Liver (tissue), 9 donors: ENCODE data around the gene FAM151A. TPM values are rescaled to one million over a fixed set of nuclear protein-coding genes. Genes with fewer than 3 reads are reported as not detected.

Source experiments
- DNase-seq: peaks from one replicate; pipeline ENCODE4 v3.0.0-alpha.2; 2017; ENCODE audit warnings: low spot score
- H3K27ac ChIP-seq, 2 donors: one replicate each; pipeline ENCODE4 v1.7.0; 2013; ENCODE audit warnings: inconsistent platforms in 2 of 2, low read length in 2 of 2, control low read depth in 1 of 2, low read depth in 1 of 2, mild to moderate bottlenecking in 1 of 2
- H3K27me3 ChIP-seq, 4 donors: one replicate each; pipeline versions ENCODE4 v1.6.1 to v1.7.0; 2013; ENCODE audit warnings: low read length in 3 of 4, inconsistent platforms in 1 of 4, mild to moderate bottlenecking in 1 of 4, moderate library complexity in 1 of 4; ENCODE audit not compliant: control insufficient read depth in 4 of 4, insufficient read depth in 4 of 4
- H3K36me3 ChIP-seq, 4 donors: one replicate each; pipeline versions ENCODE4 v1.6.1 to v1.7.0; 2013; ENCODE audit warnings: low read length in 3 of 4, mild to moderate bottlenecking in 3 of 4, low read depth in 1 of 4, moderate library complexity in 1 of 4; ENCODE audit not compliant: control insufficient read depth in 4 of 4, insufficient read depth in 3 of 4
- H3K4me1 ChIP-seq, 4 donors: one replicate each; pipeline versions ENCODE4 v1.6.1 to v1.7.0; 2013; ENCODE audit warnings: low read length in 3 of 4, mild to moderate bottlenecking in 3 of 4, moderate library complexity in 1 of 4; ENCODE audit not compliant: control insufficient read depth in 4 of 4, insufficient read depth in 4 of 4
- H3K4me3 ChIP-seq, 3 donors: one replicate each; pipeline versions ENCODE4 v1.6.1 to v1.7.0; 2013; ENCODE audit warnings: low read length in 3 of 3, control low read depth in 1 of 3, low read depth in 1 of 3, mild to moderate bottlenecking in 1 of 3
- H3K9ac ChIP-seq, 2 donors: one replicate each; pipeline ENCODE4 v1.7.0; 2013; ENCODE audit warnings: low read length in 2 of 2, mild to moderate bottlenecking in 2 of 2, moderate library complexity in 2 of 2, control low read depth in 1 of 2, low read depth in 1 of 2
- H3K9me3 ChIP-seq, 4 donors: one replicate each; pipeline versions ENCODE4 v1.6.1 to v1.7.0; 2013; ENCODE audit warnings: low read length in 3 of 4; ENCODE audit not compliant: control insufficient read depth in 4 of 4
- ATF3 ChIP-seq: IDR thresholded peaks from 2 replicates; pipeline ENCODE4 v1.6.1; 2016; ENCODE audit warnings: antibody characterized with exemption
- CTCF ChIP-seq: fragments of 150-350 bp; IDR thresholded peaks from 2 replicates; pipeline ENCODE4 v1.5.1; 2017; ENCODE audit warnings: improper control_type of control experiment, low read depth, low read length; ENCODE audit not compliant: missing input control
- EGR1 ChIP-seq, 2 donors: IDR thresholded peaks; 2 replicates each; pipeline ENCODE4 v1.6.1; 2016 to 2018; ENCODE audit warnings: antibody characterized with exemption in 2 of 2, low read depth in 2 of 2
- GABPA ChIP-seq, 2 donors: IDR thresholded peaks in 1 of 2; conservative IDR thresholded peaks in 1 of 2; 2 replicates each; pipeline ENCODE4 v1.6.1; 2016; ENCODE audit warnings: antibody characterized with exemption in 2 of 2, mild to moderate bottlenecking in 1 of 2, moderate library complexity in 1 of 2
- HNF4A ChIP-seq, 2 donors: conservative IDR thresholded peaks; 2 replicates each; pipeline ENCODE4 v1.6.1; 2016; ENCODE audit warnings: antibody characterized with exemption in 2 of 2, mild to moderate bottlenecking in 2 of 2
- HNF4G ChIP-seq: IDR thresholded peaks from 2 replicates; pipeline ENCODE4 v1.6.1; 2016; ENCODE audit warnings: antibody characterized with exemption
- JUND ChIP-seq, 2 donors: IDR thresholded peaks; 2 replicates each; pipeline ENCODE4 v1.6.1; 2016; ENCODE audit warnings: antibody characterized with exemption in 2 of 2
- MAX ChIP-seq: IDR thresholded peaks from 2 replicates; pipeline ENCODE4 v1.6.1; 2016; ENCODE audit warnings: antibody characterized with exemption
- NR2F2 ChIP-seq: IDR thresholded peaks from 2 replicates; pipeline ENCODE4 v1.6.1; 2016; ENCODE audit warnings: antibody characterized with exemption
- RAD21 ChIP-seq, 2 donors: IDR thresholded peaks; 2 replicates each; pipeline ENCODE4 v1.6.1; 2016; ENCODE audit warnings: antibody characterized with exemption in 2 of 2, mild to moderate bottlenecking in 2 of 2
- REST ChIP-seq: IDR thresholded peaks from 2 replicates; pipeline ENCODE4 v1.6.1; 2016; ENCODE audit warnings: antibody characterized with exemption, mild to moderate bottlenecking
- RXRA ChIP-seq, 2 donors: IDR thresholded peaks; 2 replicates each; pipeline ENCODE4 v1.6.1; 2017 to 2018; ENCODE audit warnings: antibody characterized with exemption in 2 of 2, mild to moderate bottlenecking in 1 of 2
- SP1 ChIP-seq: IDR thresholded peaks from 2 replicates; pipeline ENCODE4 v1.6.1; 2018; ENCODE audit warnings: antibody characterized with exemption, mild to moderate bottlenecking
- TAF1 ChIP-seq: conservative IDR thresholded peaks from 2 replicates; pipeline ENCODE4 v1.6.1; 2016; ENCODE audit warnings: antibody characterized with exemption, mild to moderate bottlenecking
- YY1 ChIP-seq: IDR thresholded peaks from 2 replicates; pipeline ENCODE4 v1.6.1; 2016; ENCODE audit warnings: antibody characterized with exemption, mild to moderate bottlenecking
- ZBTB33 ChIP-seq: IDR thresholded peaks from 2 replicates; pipeline ENCODE4 v1.6.1; 2016; ENCODE audit warnings: antibody characterized with exemption
- WGBS: extraction: QIAGEN DNeasy Blood & Tissue Kit; methylation state at CpG from one replicate; pipeline ENCODE4 v1.1.7; 2013; 5-methylcytosine and 5-hydroxymethylcytosine counted together
- polyA plus RNA-seq, 2 donors: library from polyadenylated mRNA; stranded (reverse) in 1 of 2; unstranded in 1 of 2; fragments of 200-250 nt in 1 of 2; fragments of >200 nt in 1 of 2; fragmentation: Nextera tagmentation in 1 of 2; extraction: Ambion mirVana in 1 of 2; gene quantifications; one replicate each; pipeline versions ENCODE4 v1.2.1 to v1.2.3, GENCODE V29; 2013 to 2015
- total RNA-seq, 2 donors: library from RNA; depleted of rRNA; stranded (reverse); fragments of >200 nt; gene quantifications; one replicate each; pipeline ENCODE4 v1.2.3, GENCODE V29; 2014
- donor health status: healthy.
- donor health status: healthy.
- donor health status: healthy.
- donor health status: healthy.
- donor health status: healthy.

Gene FAM151A
- total and polyA plus RNA-seq, 4 donors, result 1.5 to 25.1 (median 4.7) TPM

GRCh38 chr1:54580856-54581550 lies 42.3 kb downstream of the FAM151A start:
- WGBS, result 70% methylated on average over 11 of the region's 11 CpGs
- Histone ChIP-seq H3K9ac (no peak overlapping the region), H3K4me3 (no peak overlapping the region), H3K27me3 (no peaks in the 10 kb centered on the region), H3K9me3 (no peaks in the 10 kb centered on the region), H3K27ac (peak overlapping the region; percentile 47 to 71), H3K4me1 (peaks cover 3 to 24% (median 15%) of the 10 kb centered on the region in 4 donors), H3K36me3 (no peaks in the 10 kb centered on the region)
- no peak for DNase-seq
- TF ChIP-seq JUND (IDR thresholded peaks at IDR 0.05), result no peak
- no peak for TF ChIP-seq MAX
- TF ChIP-seq ATF3, result no peak
- TF ChIP-seq TAF1, result no peak
- TF ChIP-seq CTCF, result no peak
- TF ChIP-seq EGR1 (IDR thresholded peaks at IDR 0.05; ENCODE audit: low read depth in 2 of 2), result no peak
- no peak for TF ChIP-seq HNF4G
- no peak for TF ChIP-seq RAD21 (IDR thresholded peaks at IDR 0.05)
- no peak for TF ChIP-seq GABPA (IDR thresholded peaks at IDR 0.05 in 1 of 2, conservative IDR thresholded peaks at IDR 0.05 in 1 of 2)

GRCh38 chr1:54579337-54579781 lies 44.0 kb downstream of the FAM151A start:
- no peak overlapping the region for H3K9ac ChIP-seq
- H3K27me3 ChIP-seq, result no peaks in the 10 kb centered on the region
- H3K27ac ChIP-seq, result no peak overlapping the region
- H3K4me1 ChIP-seq, result peaks cover 3 to 24% (median 15%) of the 10 kb centered on the region in 4 donors
- no peak for DNase-seq
- WGBS, result 90% methylated on average over 4 of the region's 4 CpGs
- TF ChIP-seq HNF4G, result no peak
- no peak for TF ChIP-seq GABPA (IDR thresholded peaks at IDR 0.05 in 1 of 2, conservative IDR thresholded peaks at IDR 0.05 in 1 of 2)
- TF ChIP-seq JUND (IDR thresholded peaks at IDR 0.05), result no peak
- no peak for TF ChIP-seq HNF4A (conservative IDR thresholded peaks at IDR 0.05)
- TF ChIP-seq RXRA (IDR thresholded peaks at IDR 0.05), result no peak
- no peak for TF ChIP-seq SP1
- TF ChIP-seq EGR1 (IDR thresholded peaks at IDR 0.05; ENCODE audit: low read depth in 2 of 2), result no peak
- TF ChIP-seq YY1, result no peak
- no peak for TF ChIP-seq REST
- no peak for TF ChIP-seq ZBTB33
- TF ChIP-seq TAF1, result no peak
- no peak for TF ChIP-seq CTCF
- TF ChIP-seq NR2F2, result no peak
- TF ChIP-seq ATF3, result no peak
- TF ChIP-seq RAD21 (IDR thresholded peaks at IDR 0.05), result no peak
- no peak overlapping the region for H3K4me3 ChIP-seq
- H3K36me3 ChIP-seq, result no peaks in the 10 kb centered on the region
- no peaks in the 10 kb centered on the region for H3K9me3 ChIP-seq
